Stimulated activated naive CD8-positive, alpha-beta T cell treated with anti-CD3 and anti-CD28 coated beads, Interleukin-15, amount 100 ng/mL, for 72 hours (primary cell): ENCODE data around the gene PCDHGA6.
"Not testable (repeated sequence)": the region's sequence is repeated elsewhere in the genome, so short reads cannot be mapped to it uniquely, and the experiment has no call there.

Experiments used
- ATAC-seq: fragments of 150-1000 bp; cut with Tn5 transposase; 2 replicates; pipeline ENCODE4 v1.10.0; 2021; ENCODE audit warnings: mild to moderate bottlenecking, moderate library complexity
- DNase-seq, 2 donors: peaks; one replicate each; pipeline ENCODE4 v3.0.0; 2021 to 2022
- H3K27ac Mint-ChIP-seq, 2 donors: one replicate each; pipeline ENCODE4 v1.8.0; 2022; ENCODE audit warnings: mild to moderate bottlenecking in 2 of 2, mixed read lengths in 2 of 2, moderate library complexity in 2 of 2
- H3K27me3 Mint-ChIP-seq: one replicate; pipeline ENCODE4 v1.8.0; 2022; ENCODE audit warnings: mixed read lengths
- H3K4me1 Mint-ChIP-seq: one replicate; pipeline ENCODE4 v1.8.0; 2022; ENCODE audit warnings: mild to moderate bottlenecking, mixed read lengths
- H3K4me3 Mint-ChIP-seq, 2 donors: one replicate each; pipeline ENCODE4 v1.8.0; 2022; ENCODE audit warnings: mild to moderate bottlenecking in 2 of 2, mixed read lengths in 2 of 2, moderate library complexity in 1 of 2
- H3K9me3 Mint-ChIP-seq, 2 donors: one replicate each; pipeline ENCODE4 v1.8.0; 2022; ENCODE audit warnings: mixed read lengths in 2 of 2

PCDHGA6 gene

DNA sequence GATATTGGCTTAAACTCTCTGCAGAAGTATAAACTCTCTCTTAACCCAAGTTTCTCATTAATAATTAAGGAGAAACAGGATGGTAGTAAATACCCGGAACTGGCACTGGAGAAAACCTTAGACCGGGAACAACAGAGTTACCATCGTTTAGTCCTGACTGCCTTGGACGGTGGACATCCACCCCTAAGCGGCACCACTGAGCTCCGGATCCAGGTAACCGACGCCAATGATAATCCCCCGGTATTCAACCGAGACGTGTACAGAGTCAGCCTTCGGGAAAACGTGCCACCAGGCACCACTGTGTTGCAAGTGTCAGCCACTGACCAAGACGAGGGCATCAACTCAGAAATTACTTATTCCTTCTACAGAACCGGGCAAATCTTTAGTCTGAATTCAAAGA, 24.9 kb downstream of the PCDHGA6 start:
- H3K27ac Mint-ChIP-seq: peak overlapping the region in 1 of 2 donors; percentile 42
- H3K27me3 Mint-ChIP-seq: peaks cover 79% of the 10 kb centered on the region
- H3K4me3 Mint-ChIP-seq: no peak overlapping the region
- ATAC-seq (no peak), DNase-seq (no peak)
- peaks cover 9% of the 10 kb centered on the region for H3K4me1 Mint-ChIP-seq
- peaks cover 11 to 38% of the 10 kb centered on the region in 2 donors for H3K9me3 Mint-ChIP-seq

- Mint-ChIP-seq H3K4me1 (peaks cover 9% of the 10 kb centered on the region), H3K4me3 (no peak overlapping the region), H3K27me3 (peaks cover 79% of the 10 kb centered on the region), H3K27ac (no peak overlapping the region), H3K9me3 (peaks cover 5 to 34% of the 10 kb centered on the region in 2 donors)
- no peak for ATAC-seq
- no peak for DNase-seq
Observed at GRCh38 chr5:141399555-141400258, 26.0 kb downstream of the PCDHGA6 start.

DNA sequence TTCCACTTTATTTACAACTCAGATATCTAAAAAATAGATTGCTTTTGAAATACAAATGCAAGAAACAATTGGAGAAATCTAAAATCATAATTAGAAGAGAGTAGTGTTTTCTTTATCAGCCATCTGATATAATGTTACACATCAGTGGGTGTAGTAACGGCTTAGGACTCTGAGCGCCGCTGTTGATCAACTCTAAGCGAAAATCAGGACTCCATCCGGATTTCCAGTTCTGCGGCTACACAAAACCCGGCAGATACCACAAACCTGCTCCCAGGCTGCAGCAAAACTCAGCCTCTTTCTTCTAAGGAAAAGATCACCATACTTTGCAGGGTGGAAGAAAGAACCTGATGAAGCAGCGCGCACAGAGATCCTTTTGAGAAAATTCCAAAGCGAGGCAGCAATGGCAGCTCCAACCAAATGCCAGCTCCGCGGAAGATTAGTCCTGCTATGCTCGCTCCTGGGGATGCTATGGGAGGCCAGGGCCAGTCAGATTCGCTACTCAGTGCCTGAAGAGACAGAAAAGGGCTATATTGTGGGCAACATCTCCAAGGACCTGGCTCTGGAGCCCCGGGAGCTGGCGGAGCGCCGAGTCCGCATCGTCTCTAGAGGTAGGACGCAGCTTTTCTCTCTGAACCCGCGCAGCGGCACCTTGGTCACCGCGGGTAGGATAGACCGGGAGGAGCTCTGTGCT, 29.0 kb downstream of the PCDHGA6 start, which contains the start of gene PCDHGA9:
TSS of gene PCDHGA9 (plus strand) at position 226 of the 691 bp plus-strand sequence. CDS start at position 401, 175 bp downstream.
- Mint-ChIP-seq H3K4me1 (peaks cover 9% of the 10 kb centered on the region), H3K27ac (no peak within 1 kb of the TSS), H3K27me3 (peaks cover 80% of the 10 kb centered on the region), H3K9me3 (peaks cover 5 to 46% of the 10 kb centered on the region in 2 donors), H3K4me3 (peak within 1 kb of the TSS; percentile 44 to 62)
- DNase-seq (no peak), ATAC-seq (no peak)

GRCh38 chr5:141403387-141403786, 29.7 kb downstream of the PCDHGA6 start:
- Mint-ChIP-seq H3K4me1 (peaks cover 16% of the 10 kb centered on the region), H3K4me3 (peak overlapping the region in 1 of 2 donors; percentile 62), H3K27ac (no peak overlapping the region), H3K9me3 (peaks cover 5 to 53% of the 10 kb centered on the region in 2 donors), H3K27me3 (peaks cover 86% of the 10 kb centered on the region)
- ATAC-seq (no peak), DNase-seq (no peak)

DNA sequence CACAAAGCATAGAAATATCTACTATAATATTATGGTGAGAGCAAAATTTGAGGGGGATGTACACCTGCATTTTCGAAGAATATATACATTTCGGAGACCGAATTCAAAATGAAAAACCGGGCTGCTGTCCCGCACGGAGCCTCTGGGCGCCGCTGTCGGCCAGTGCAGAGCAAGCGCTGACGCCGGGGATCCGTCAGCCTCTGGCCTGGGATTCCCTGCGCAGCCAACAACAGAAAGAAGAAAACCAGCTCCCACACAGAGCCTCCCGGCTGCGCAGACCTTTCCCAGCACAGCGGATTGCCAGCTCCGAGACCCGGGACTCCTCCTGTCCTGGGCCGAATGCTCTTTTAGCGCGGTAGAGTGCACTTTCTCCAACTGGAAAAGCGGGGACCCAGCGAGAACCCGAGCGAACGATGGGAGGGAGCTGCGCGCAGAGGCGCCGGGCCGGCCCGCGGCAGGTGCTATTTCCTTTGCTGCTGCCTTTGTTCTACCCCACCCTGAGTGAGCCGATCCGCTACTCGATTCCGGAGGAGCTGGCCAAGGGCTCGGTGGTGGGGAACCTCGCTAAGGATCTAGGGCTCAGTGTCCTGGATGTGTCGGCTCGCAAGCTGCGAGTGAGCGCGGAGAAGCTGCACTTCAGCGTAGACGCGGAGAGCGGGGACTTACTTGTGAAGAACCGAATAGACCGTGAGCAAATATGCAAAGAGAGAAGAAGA, 34.3 kb downstream of the PCDHGA6 start, which contains the start of gene PCDHGB6:
TSS of gene PCDHGB6 (plus strand) at position 232 of the 716 bp plus-strand sequence. CDS start at position 414, 182 bp downstream.
- H3K9me3 Mint-ChIP-seq: peaks cover 10 to 49% of the 10 kb centered on the region in 2 donors
- DNase-seq (peak in 1 of 2 donors; percentile 52), ATAC-seq (peak; percentile 76)
- peak within 1 kb of the TSS in 1 of 2 donors; percentile 9 for H3K27ac Mint-ChIP-seq
- H3K4me1 Mint-ChIP-seq: peaks cover 13% of the 10 kb centered on the region
- peaks cover 79% of the 10 kb centered on the region for H3K27me3 Mint-ChIP-seq
- peak within 1 kb of the TSS; percentile 73 to 81 for H3K4me3 Mint-ChIP-seq

- no peak overlapping the region for H3K27ac Mint-ChIP-seq
- no peak overlapping the region for H3K4me3 Mint-ChIP-seq
- DNase-seq (no peak), ATAC-seq (no peak)
- peaks cover 26% of the 10 kb centered on the region for H3K4me1 Mint-ChIP-seq
- H3K27me3 Mint-ChIP-seq: peaks cover 79% of the 10 kb centered on the region
- peaks cover 10 to 38% of the 10 kb centered on the region in 2 donors for H3K9me3 Mint-ChIP-seq
Observed at GRCh38 chr5:141409598-141410306, 36.1 kb downstream of the PCDHGA6 start.

GRCh38 chr5:141411575-141411974, 37.9 kb downstream of the PCDHGA6 start:
- Mint-ChIP-seq H3K4me3 (no peak overlapping the region), H3K4me1 (peaks cover 32% of the 10 kb centered on the region), H3K27ac (no peak overlapping the region), H3K27me3 (peaks cover 81% of the 10 kb centered on the region), H3K9me3 (peaks cover 10 to 29% of the 10 kb centered on the region in 2 donors)
- ATAC-seq: no peak
- no peak for DNase-seq

GRCh38 chr5:141412854-141413539, 39.3 kb downstream of the PCDHGA6 start, which contains the start of gene PCDHGA10:
Gene PCDHGA10 (plus strand): TSS chr5:141412987. CDS start chr5:141413176, 189 bp downstream.
- peak within 1 kb of the TSS; percentile 89 to 91 for H3K4me3 Mint-ChIP-seq
- peaks cover 82% of the 10 kb centered on the region for H3K27me3 Mint-ChIP-seq
- H3K27ac Mint-ChIP-seq: peak within 1 kb of the TSS in 1 of 2 donors; percentile 96
- H3K4me1 Mint-ChIP-seq: peaks cover 36% of the 10 kb centered on the region
- DNase-seq: peak; percentile 56 to 64
- ATAC-seq: peak; percentile 78
- peaks cover 10 to 28% of the 10 kb centered on the region in 2 donors for H3K9me3 Mint-ChIP-seq

DNA sequence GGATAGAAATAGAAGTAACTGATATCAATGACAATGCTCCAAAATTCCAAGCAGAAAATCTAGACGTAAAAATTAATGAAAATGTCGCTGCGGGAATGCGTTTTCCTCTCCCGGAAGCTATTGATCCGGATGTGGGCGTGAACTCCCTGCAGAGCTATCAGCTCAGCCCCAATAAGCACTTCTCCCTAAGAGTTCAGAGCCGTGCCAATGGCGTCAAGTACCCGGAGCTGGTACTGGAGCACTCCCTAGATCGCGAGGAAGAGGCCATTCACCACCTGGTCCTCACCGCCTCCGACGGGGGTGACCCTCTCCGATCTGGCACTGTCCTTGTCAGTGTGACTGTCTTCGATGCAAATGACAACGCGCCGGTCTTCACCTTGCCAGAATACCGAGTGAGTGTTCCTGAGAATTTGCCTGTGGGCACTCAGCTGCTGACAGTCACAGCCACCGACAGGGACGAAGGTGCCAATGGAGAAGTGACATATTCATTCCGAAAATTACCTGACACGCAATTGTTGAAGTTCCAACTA, 39.9 kb downstream of the PCDHGA6 start:
- ATAC-seq: no peak

DNA sequence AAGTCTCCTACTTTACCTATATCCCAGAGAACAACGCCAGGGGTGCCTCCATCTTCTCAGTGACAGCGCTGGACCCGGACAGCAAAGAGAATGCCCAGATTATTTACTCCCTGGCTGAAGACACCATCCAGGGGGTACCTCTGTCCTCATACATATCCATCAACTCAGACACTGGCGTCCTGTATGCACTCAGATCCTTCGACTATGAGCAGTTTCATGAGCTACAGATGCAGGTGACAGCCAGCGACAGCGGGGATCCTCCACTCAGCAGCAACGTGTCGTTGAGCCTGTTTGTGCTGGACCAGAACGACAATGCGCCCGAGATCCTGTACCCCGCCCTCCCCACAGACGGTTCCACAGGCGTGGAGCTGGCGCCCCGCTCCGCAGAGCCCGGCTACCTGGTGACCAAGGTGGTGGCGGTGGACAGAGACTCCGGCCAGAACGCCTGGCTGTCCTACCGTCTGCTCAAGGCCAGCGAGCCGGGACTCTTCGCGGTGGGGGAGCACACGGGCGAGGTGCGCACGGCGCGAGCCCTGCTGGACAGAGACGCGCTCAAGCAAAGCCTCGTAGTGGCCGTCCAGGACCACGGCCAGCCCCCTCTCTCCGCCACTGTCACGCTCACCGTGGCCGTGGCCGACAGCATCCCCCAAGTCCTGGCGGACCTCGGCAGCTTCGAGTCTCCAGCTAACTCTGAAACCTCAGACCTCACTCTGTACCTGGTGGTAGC, 41.0 kb downstream of the PCDHGA6 start:
- DNase-seq, ATAC-seq, H3K27ac Mint-ChIP-seq: not testable (repeated sequence)
- peak overlapping the region; percentile 39 to 55 for H3K4me3 Mint-ChIP-seq
- peaks cover 35% of the 10 kb centered on the region for H3K4me1 Mint-ChIP-seq
- peaks cover 12 to 26% of the 10 kb centered on the region in 2 donors for H3K9me3 Mint-ChIP-seq
- H3K27me3 Mint-ChIP-seq: peaks cover 82% of the 10 kb centered on the region

More for the DNA sequence above, 39.9 kb downstream of the PCDHGA6 start:
- Mint-ChIP-seq H3K9me3 (peaks cover 12 to 28% of the 10 kb centered on the region in 2 donors), H3K27me3 (peaks cover 82% of the 10 kb centered on the region), H3K4me3 (peak overlapping the region; percentile 89 to 91), H3K27ac (peak overlapping the region in 1 of 2 donors; percentile 96), H3K4me1 (peaks cover 35% of the 10 kb centered on the region)
- no peak for DNase-seq

- not testable (repeated sequence) for H3K27ac Mint-ChIP-seq, DNase-seq, ATAC-seq
- peak overlapping the region; percentile 39 to 55 for H3K4me3 Mint-ChIP-seq
- peaks cover 35% of the 10 kb centered on the region for H3K4me1 Mint-ChIP-seq
- H3K9me3 Mint-ChIP-seq: peaks cover 10 to 21% of the 10 kb centered on the region in 2 donors
- peaks cover 82% of the 10 kb centered on the region for H3K27me3 Mint-ChIP-seq
Observed at GRCh38 chr5:141415275-141415618, 41.6 kb downstream of the PCDHGA6 start.

- H3K27ac Mint-ChIP-seq: peak within 1 kb of the TSS in 1 of 2 donors; percentile 85
- peaks cover 46% of the 10 kb centered on the region for H3K4me1 Mint-ChIP-seq
- DNase-seq: peak; percentile 52 to 65
- H3K27me3 Mint-ChIP-seq: peaks cover 97% of the 10 kb centered on the region
- peak; percentile 85 for ATAC-seq
- peaks cover 13 to 34% of the 10 kb centered on the region in 2 donors for H3K9me3 Mint-ChIP-seq
- H3K4me3 Mint-ChIP-seq: peak within 1 kb of the TSS; percentile 87
Observed at GRCh38 chr5:141417494-141418172, 43.9 kb downstream of the PCDHGA6 start, which contains the start of gene PCDHGB7. Gene PCDHGB7 (plus strand): TSS chr5:141417677. CDS start chr5:141417860, 183 bp downstream.
